GM12872 (cell line): ENCODE measurements around the gene ACKR3.

Source experiments
- CTCF ChIP-seq: IDR thresholded peaks from 3 replicates; pipeline ENCODE4 v1.5.1; 2011; ENCODE audit warnings: low read depth, mild to moderate bottlenecking, low read length, moderate library complexity; ENCODE audit not compliant: insufficient read depth

The ACKR3 gene

GRCh38 chr2:236622660-236623059, 53.0 kb downstream of the ACKR3 start:
- no peak for TF ChIP-seq CTCF

GRCh38 chr2:236623816-236624215, 54.2 kb downstream of the ACKR3 start:
- TF ChIP-seq CTCF = no peak

- TF ChIP-seq CTCF = no peak
Measured at GRCh38 chr2:236625156-236625690, 55.6 kb downstream of the ACKR3 start.

GRCh38 chr2:236626391-236627150, 56.9 kb downstream of the ACKR3 start:
- TF ChIP-seq CTCF = no peak

GRCh38 chr2:236627193-236627592, 57.6 kb downstream of the ACKR3 start:
- TF ChIP-seq CTCF = no peak

GRCh38 chr2:236627841-236628240, 58.2 kb downstream of the ACKR3 start:
- no peak for TF ChIP-seq CTCF

- no peak for TF ChIP-seq CTCF
Measured at GRCh38 chr2:236628256-236628901, 58.8 kb downstream of the ACKR3 start.
